Stimulated activated CD4-positive, alpha-beta T cell treated with anti-CD3 and anti-CD28 coated beads, Interleukin-2, amount 100 ng/mL, for 24 hours (primary cell): ENCODE measurements around the gene WASHC2A.
"Not testable (repeated sequence)": the region's sequence is repeated elsewhere in the genome, so short reads cannot be mapped to it uniquely, and the experiment has no call there.

Experiments
- DNase-seq, 2 donors: peaks; one replicate each; pipeline ENCODE4 v3.0.0-alpha.2; 2020

The WASHC2A gene

DNA sequence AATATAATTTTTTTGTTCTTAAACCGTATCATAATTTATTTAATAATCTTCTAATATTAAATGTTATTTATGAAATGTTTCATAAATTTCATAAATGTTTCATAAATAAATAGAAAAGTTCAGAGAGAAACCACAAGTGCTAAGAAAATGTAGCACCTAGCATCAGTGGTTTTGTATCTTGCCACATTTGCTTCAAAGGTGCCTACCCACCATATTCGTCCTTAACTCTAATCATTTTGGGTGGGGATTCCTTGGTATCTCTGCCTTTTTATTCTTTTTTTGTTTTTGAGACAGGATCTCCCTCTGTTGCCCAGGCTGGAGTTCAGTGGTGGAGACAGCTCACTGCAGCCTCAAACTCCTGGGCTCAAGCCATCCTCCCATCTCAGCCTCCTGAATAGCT lies 7.4 kb downstream of the WASHC2A start:
- not testable (repeated sequence) for DNase-seq

DNA sequence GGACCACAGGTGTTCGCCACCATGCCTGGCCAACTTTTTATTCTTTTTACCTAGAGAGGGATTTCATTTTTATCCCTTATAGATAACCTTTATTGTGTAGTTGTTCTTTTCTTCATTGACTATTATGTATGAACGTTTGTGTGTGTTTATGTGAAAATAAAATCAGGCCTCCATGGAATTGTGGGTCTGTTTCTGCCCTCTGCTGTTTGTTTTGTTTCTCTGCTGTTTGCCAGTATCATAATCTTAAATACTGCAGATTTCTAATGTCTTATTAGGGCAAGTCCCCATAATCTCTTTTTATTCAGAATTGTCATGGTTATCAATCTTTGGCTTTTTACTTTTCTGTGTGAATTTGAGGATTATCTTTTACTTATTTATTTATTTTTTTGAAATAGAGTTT lies 7.8 kb downstream of the WASHC2A start:
- not testable (repeated sequence) for DNase-seq

DNA sequence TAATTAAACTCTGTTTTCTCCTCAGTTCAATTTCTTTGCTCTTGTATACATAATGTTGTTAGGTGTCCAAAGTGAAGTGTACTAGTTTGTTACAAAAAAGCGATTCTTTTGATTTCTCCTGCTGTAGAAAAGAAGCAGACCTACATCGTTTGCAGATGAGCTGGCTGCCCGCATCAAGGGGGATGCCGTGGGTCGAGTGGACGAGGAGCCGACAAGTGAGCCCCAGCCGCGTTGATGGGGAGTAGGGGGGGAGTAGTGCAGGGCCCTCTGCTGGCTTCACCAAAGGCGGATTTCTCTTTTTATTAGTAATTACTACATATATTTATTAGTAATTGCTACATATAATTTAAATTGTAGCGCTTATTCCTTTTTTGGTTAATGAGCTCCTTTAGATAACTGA lies 23.6 kb downstream of the WASHC2A start:
- DNase-seq: not testable (repeated sequence)

DNA sequence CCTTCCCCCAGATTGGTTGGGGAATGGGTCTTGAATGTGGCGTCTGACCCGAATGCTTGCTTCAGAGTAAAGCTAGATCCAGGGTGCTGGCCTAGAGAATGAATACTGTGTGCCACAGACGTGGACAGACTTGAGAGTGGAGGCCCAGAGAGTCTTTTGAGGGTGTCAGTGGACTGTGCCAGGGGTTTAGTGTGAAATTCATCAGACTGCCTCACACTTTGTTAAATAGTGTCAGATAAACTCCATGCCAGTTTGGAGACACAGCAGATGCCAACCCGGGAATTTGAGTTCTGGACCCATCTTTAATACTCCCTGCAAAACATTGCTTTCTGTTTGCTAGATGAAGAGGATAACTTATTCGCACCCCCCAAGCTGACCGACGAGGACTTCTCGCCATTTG lies 25.2 kb downstream of the WASHC2A start:
- DNase-seq: not testable (repeated sequence)

DNA sequence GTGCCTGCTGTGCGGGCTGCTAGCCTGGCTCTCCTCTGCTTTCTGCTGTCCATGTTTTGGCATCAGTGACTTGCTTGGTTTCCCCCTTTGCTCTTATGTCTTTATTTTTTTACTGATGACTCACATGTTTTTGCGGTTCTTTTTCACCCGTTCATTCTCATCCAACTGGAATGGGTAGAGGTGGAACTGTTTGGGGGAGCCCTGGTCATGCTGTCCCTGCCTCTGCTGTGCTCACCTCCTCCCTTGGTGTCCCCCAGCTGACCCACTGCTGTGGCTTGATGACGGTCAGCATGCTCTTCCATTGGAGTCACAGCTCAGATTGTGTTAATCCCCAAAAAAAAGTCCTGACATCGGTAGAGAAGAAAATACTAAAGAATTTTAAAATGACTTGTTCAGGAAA lies 26.9 kb downstream of the WASHC2A start:
- DNase-seq: not testable (repeated sequence)

DNA sequence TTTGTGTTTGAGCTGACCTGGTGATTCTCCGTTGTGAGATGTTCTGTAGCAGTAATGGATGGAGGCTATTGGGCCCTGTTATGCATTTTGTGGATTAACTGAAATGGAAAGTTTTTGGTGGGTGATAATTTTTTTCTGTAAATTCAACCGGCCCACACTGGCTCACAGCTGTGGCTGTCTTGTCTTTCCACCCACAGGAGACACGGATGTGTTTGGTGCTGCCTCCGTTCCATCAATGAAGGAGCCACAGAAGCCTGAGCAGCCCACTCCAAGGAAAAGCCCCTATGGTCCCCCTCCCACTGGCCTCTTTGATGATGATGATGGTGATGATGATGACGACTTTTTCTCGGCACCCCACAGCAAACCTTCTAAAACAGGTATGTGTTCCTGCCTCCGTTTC lies 27.6 kb downstream of the WASHC2A start:
- not testable (repeated sequence) for DNase-seq

DNA sequence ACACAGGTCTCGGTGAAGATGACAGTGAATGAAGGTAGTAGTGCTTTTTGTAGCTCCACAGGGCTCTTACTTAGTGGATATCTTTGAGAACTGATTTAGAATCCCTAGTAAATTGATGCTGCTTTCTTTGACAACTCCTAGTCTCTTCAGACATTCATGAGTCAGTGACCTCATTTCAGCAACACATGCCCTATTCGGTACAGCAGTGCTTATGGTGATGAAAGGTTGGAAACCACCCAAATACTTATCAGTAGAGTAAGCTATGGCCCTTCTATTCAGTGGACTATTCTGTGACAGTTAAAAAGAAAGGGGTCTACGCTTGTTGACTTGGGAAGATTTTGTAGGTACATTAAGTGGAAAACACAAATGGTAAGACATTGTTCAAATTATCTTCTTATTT lies 29.0 kb downstream of the WASHC2A start:
- not testable (repeated sequence) for DNase-seq

DNA sequence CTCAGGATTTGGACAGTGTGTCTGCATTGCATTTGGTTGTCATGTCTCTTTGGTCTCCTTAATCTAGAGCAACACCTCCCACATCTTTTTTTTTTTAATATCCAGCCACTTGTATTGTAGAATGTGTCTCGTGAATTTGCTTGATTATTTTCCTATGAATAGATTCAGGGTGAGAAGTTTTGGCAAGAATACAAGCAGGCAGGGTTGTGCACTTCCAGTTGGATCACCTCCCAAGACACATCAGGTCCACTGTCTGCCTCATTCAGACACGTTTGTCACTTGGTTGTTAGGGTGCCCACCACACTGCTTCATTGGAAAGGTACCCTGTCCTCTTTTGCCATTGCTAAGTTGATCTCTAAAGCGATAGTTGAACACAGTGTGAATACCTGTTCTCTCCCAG lies 30.9 kb downstream of the WASHC2A start:
- not testable (repeated sequence) for DNase-seq

DNA sequence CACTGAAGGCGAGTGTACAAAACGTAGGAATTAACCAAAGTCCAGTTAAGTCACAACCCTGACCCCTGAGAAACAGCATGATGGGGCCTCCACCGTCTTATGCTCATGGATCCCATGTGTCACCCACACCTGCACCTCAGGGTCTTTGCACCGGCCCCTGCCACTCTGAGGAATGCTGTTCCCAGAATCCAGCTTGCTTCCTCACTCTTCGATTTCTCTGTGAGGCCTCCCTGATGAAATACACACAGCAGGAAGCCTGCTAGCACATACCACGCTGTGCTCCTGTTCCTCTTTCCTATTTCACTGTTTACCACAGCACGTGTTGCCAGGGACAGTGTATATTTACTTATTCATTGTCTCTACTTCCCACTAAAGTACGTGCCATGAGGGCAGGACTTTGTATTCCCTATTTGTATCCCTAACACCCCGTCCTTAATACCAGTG lies 33.4 kb downstream of the WASHC2A start:
- not testable (repeated sequence) for DNase-seq

DNA sequence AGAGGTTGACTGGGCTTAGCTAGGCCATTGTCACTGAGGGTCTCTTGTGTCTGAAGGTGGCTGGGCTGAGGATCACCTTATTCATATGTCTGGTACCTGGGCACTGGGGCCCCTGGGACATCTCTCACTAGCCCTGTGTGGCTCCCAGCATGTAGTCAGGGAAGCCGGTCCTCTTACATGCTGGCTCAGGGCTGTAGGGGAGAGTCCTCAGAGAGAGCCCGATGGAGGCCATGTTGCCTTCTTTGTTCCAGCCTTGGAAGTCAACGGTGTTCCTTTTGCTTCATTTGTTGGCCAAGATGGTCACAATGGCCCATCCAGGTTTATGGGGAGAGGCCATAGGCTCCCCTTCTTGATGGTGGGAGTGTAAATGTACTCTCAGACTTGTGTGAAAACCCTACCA lies 34.0 kb downstream of the WASHC2A start:
- DNase-seq: not testable (repeated sequence)

DNA sequence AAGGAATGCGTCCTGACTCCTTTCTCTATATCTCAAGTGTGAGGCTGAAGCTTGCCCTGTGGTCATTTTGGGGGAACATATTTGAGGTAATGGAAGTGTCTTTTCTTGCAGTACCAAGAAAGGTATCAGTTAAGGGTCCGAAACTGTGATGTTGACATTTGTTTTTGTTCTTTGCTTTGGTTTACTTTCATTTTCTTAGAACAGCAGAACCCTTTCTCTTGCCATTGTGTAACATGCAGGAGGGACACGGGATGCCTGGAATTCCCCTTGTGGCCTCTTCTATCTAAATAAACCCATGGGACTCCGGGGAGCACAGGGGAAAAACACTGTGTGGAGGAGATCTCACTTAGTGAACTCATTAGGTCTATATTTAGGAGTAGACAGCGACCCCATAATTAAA lies 34.5 kb downstream of the WASHC2A start:
- not testable (repeated sequence) for DNase-seq

DNA sequence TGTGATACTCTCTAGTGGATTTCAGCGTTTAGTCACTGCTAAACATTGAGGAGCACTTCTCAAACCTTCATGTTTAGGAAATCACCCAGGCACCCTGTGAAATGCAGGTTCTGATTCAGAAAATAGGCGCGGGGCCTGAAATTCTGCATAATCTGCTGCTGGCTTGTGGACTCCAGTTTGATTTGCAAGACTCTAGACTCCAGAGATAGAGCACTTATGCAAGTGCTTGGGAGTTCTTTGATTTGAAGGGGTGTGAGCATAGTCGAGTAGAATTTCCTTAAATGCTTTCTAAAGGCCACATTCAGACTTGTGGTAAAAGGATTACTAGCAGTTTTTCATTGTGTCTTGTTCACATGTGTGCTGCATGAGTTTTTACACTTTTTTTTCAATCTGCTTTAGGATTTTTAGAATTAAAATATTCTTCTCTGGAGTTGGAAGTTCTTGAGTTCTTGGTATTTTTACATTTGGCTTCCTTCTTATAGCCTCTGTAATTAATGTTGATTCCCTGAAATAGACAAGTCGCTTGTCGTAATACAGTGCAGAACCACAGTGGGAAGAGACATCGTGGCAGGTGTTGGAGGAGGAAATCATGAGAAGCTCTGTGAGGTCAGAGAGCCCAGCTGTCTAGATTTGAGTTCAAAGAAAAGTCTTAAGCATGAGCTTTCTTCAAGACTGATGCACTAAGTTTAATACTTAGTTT lies 41.4 kb downstream of the WASHC2A start:
- not testable (repeated sequence) for DNase-seq

DNA sequence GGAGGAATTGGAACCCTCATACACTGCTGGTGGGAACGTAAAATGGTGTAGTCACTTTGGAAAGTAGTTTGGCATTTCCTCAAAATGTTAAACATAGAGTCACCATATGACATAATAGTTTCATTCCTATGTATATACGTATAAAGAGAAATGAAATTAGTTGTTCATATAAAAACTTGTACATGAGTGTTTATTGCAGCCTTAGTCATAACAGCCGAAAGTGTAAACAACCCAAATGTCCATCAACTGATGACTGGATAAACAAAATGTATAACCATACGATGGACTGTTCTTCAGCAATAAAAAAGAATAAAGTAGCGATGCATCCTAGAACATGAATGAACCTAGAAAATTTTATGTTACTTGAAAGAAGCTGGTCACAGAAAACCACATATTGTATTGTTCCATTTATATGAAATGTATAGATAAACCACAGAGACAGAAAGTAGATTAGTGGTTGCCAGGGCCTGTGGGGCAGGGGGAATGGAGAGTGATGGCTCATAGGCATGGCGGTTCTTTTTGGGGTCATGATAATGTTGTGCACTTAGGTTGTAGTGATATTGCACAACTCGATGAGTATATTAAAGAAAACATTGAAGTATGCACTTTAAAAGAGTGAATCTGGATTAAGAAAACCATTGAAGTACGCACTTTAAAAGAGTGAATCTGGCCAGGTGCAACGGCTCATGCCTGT lies 44.8 kb downstream of the WASHC2A start:
- not testable (repeated sequence) for DNase-seq

DNA sequence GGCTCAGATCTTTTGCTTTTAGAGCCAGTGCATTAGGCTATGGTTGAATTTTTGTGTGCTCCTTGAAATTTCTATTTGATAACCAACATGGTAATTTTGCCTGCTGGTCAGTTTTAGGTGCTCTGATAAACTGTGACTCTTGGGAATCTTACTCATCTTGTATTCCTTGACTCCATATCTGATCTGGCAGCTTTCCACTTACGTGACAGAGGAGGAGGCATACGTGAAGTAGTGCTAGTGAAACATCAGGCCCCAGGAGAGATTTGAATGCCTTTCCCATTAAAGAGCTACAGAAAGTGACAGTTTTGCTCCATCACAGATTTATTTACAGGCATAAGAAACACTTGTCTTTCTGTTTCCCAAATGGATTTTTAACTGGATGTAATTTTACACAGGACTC lies 59.0 kb downstream of the WASHC2A start:
- DNase-seq: not testable (repeated sequence)

DNA sequence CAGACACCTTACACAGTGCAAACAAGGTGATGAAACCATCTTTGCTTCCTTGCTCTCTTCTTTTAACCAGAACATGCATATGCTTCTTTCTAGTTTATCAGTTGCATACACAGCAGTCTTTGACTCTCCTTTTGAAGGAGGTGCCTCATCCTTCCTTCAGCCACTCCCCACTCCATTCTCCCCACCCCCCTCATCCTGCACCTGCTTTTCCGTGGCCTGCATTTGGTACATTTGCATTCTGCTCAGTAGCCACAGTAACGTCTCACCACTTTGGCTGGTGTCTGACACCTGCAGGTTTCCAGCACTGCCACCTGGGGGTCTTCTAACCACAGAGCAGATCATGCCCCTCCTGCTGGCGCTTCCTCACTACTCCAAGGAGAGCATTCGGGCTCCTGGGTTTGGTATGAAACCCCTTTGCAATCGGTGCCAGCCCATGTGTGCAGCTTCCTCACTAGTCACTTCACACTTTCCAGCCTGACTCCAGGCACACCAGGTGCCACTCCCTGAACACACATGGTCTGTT lies 60.1 kb downstream of the WASHC2A start:
- not testable (repeated sequence) for DNase-seq

DNA sequence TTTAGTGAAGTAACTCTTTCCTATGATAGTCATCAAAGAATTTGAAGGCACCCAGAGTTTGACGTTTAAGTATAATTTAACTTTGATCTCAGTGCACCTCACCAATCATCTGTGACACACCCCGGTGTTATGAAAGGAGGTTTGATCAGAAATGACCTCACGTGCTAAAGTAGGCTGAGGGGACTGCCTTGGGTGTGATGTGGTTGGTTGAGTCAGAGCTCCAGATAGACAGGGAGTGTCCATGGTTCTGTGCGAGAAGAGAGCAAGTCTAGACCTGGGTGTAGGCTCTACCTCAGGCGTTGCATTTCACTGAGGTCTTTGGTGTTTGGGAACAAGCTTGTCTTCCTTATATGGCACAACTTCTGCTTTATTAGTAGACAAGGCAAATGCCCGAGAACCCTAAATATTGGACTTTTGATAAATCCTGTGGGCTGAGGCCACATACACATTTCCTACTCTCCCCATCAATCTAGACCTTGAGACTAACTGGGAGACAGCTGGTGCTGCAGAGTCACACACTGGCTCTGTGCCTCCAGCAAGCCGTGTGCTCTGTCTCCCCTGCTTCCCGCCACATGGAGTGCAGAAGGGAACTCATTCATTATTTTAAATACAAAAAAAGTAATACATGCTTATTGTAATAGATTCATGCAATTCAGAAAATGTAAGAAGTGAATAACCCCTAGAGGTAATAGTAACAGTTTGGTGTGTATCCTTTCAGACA lies 63.7 kb downstream of the WASHC2A start:
- DNase-seq: not testable (repeated sequence)

DNA sequence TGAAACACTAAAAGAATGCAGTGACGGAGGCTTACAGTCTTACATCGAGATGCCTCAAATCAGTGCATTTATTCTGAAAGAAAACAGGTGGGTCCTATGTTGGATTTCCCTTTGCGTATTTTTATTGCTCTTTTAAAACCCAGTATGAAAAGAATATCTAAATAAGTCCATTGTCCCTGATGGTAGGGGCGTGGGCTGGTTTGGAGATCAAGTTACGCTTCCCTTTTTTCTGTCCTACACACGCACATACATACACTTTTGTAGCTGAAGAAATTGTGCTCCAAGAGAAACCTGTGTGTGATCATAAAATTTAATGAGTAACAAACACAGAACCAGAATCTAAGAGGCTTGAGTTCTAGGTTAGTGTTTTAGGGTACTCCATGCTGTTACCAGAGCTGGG lies 64.6 kb downstream of the WASHC2A start:
- DNase-seq: not testable (repeated sequence)

DNA sequence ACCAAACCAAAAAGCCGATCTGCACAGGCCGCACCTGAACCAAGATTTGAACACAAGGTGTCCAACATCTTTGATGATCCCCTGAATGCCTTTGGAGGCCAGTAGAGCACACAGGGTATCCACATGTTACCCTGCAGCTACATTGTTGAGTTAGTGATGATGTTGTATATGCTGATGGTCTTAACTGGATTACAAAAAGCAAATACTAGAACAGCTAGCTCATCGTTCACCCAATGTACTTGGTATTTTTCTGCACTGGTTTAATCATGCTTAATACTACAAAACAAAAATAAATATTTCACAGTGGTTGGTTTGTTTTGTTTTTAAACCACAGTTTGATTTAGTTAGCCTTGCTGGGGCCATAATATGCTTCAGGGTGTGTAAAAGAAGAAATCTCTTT lies 65.1 kb downstream of the WASHC2A start:
- DNase-seq: not testable (repeated sequence)

DNA sequence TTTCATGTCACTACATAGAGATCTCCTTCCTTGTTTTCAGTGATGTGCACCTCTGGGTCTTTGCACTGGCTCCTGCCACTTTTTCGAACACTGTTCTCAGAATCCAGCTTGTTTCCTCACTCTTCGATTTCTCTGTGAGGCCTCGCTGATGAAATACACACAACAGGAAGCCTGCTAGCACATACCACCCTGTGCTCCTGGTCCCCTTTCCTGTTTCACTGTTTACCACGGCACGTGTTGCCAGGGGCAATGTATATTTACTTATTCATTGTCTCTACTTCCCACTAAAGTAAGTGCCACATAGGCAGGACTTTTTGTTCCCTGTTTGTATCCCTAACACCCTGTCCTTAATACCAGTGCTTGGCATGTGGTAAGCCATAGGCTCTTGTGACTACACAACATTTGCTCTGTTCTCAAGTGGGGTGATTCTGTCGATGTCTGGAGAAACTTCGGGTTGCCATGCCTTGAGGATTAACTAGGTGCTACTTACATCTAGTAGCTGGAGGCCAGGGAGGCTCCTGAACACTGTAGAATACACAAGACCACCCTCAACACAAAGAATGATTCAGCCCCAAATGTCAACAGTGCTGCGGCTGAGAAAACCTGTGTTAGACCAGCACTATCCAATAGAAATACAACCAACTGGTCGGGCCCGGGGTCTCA lies 75.9 kb downstream of the WASHC2A start:
- DNase-seq: not testable (repeated sequence)

DNA sequence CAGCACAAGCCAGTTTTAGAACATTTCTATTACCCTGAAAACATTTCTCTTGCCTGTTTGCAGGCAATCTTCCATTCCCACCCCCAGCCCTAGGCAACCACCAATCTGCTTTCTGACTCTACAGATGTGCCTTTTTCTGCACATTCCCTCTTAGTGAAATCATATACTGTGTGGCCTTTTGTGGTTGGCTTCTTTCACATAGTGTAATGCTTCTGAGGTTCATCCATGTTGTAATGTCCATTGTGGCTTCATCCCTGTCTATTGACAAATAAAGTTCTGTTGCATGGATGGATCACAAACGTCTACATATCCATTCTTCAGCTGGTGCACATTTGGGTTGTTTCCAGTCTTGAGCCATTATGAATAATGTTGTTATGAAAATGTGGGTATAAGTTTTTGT lies 77.8 kb downstream of the WASHC2A start:
- DNase-seq: not testable (repeated sequence)

DNA sequence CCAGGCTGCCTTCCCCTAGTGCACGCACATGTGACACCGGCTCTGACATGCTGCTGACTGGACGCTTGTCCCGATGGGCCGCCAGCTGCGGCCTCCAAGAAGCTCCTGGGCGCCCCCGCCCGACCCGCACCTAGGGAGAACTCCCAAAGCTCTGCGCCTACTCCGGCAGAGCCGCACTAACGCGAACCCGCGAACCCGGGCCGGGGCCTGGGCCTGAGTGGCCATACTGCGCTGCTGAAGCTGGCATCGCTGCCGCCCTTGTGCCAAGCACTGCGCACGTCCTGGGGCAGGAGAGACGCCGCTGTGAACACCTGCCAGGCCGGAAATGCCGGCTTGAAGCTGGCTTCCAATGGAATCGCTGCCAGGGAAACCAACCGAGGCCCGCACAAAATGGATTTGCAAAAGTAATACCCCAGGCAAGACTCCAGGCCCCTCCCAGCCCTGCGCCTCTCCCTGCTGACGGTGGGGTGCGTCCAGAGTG lies 85.1 kb downstream of the WASHC2A start:
- no peak for DNase-seq

DNA sequence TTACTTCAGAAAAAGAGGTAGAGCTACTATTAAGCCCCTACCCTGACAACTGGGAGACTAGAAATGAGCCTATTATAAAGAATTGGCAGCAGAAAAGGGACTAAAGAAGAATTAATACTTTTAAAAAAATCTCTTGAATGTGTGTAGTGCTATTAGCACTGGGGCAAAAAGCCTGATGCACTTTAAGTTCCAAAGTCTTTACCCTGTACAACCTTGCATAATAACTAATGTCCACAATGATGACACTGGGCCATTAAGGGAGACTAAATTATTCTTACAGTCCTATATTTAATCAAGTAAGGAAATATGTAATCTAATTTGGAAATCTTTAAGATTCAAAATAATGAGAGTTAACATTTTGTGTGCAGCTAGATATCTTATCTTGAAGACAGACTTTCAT lies 90.1 kb downstream of the WASHC2A start:
- not testable (repeated sequence) for DNase-seq

DNA sequence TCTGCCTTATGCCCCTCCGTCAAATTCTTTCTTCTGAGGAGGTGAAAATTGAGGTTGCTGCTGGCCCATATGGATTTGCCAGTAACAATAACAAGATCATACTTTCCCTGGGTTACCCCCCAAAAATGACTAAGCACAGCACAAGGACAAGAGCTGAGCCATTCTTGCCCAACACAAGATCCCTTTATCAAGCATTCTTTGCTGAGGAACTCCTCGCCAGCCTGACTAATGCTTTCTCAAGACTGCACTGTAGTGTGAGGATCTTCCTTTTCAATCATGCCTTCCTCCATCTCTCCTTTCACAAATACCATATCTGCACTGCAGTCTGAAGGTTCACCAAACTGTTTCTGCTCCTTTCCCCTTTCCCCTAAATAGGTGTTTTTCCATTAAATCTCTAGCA lies 92.1 kb downstream of the WASHC2A start:
- DNase-seq: not testable (repeated sequence)
